GM19438 (cell line): ENCODE data around the gene ACAA1.
"Not testable (repeated sequence)": the region's sequence is repeated elsewhere in the genome, so short reads cannot be mapped to it uniquely, and the experiment has no call there.

ENCODE experiments used
- ATAC-seq: cut with Tn5 transposase; IDR thresholded peaks from one replicate; pipeline ENCODE4 v1.9.1; 2021; ENCODE audit warnings: low read depth; ENCODE audit not compliant: unreplicated experiment

The ACAA1 gene

GRCh38 chr3:38084334-38085310 is 52.3 kb downstream of the ACAA1 start:
- no peak for ATAC-seq

DNA sequence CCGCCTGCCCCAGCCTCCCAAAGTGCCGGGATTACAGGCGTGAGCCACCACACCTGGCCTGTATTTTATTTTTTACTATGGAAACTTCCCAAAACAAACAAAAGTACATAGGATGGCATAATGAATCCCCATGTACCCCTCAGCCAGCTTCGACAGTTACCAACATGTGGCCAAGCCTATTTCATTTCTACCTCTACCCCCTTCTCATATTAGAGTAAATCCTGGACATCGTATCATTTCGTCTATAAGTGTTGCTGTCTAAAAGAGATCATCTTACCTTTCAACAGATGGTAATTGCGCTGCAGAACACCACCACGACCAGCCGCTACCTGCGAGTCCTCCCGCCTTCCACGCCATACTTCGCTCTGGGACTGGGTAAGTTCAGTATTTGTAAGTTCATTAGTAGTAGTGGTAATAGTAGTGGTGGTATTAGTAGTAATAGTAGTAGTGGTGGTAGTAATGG is 53.0 kb downstream of the ACAA1 start:
- no peak for ATAC-seq

DNA sequence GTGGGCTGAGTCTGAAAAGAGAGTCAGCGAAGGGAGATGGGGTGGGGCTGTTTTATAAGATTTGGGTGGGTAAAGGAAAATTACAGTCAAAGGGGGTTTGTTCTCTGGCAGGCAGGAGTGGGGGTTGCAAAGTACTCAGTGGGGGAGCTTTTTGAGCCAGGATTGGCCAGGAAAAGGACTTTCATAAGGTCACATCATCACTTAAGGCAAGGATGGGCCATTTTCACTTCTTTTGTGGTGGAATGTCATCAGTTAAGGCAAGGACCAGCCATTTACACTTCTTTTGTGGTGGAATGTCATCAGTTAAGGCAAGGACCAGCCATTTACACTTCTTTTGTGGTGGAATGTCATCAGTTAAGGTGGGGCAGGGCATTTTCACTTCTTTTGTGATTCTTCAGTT is 53.7 kb downstream of the ACAA1 start:
- ATAC-seq = not testable (repeated sequence)

- ATAC-seq = not testable (repeated sequence)
Observed at GRCh38 chr3:38082296-38082695, 54.6 kb downstream of the ACAA1 start.

DNA sequence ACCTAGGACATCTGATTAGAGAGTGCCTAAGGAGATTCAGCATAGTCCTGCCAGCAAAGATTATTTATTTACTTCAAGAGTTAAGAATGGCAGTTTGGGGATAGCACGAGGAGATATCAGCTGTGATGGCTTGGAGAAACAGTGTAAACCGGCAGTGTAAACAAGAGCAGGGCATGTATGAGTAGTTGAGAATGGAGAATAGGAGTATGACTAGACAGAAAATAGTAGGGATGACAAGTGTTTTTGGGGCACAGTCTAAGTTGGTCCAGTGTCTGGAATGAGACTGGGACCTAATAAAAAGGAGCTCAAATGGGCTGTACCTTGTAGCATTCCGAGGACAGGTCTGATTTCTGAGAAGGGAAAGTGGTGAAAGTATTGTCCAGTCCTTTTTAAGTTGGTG is 59.9 kb downstream of the ACAA1 start:
- not testable (repeated sequence) for ATAC-seq
